IPS-18c (cell line): ENCODE measurements around the gene MACIR.
"Not testable (repeated sequence)": the region's sequence is repeated elsewhere in the genome, so short reads cannot be mapped to it uniquely, and the experiment has no call there.

Experiments
- H3K4me3 ChIP-seq: 2 replicates; pipeline ENCODE4 v1.7.0; 2013; ENCODE audit warnings: low read depth, mild to moderate bottlenecking, low read length, moderate library complexity; ENCODE audit not compliant: insufficient read depth
- H3K9me3 ChIP-seq: one replicate; pipeline ENCODE4 v1.6.1; 2013; ENCODE audit warnings: mild to moderate bottlenecking, low read length, moderate library complexity; ENCODE audit not compliant: control insufficient read depth, insufficient read depth

Gene MACIR, protein sequence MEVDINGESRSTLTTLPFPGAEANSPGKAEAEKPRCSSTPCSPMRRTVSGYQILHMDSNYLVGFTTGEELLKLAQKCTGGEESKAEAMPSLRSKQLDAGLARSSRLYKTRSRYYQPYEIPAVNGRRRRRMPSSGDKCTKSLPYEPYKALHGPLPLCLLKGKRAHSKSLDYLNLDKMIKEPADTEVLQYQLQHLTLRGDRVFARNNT

DNA sequence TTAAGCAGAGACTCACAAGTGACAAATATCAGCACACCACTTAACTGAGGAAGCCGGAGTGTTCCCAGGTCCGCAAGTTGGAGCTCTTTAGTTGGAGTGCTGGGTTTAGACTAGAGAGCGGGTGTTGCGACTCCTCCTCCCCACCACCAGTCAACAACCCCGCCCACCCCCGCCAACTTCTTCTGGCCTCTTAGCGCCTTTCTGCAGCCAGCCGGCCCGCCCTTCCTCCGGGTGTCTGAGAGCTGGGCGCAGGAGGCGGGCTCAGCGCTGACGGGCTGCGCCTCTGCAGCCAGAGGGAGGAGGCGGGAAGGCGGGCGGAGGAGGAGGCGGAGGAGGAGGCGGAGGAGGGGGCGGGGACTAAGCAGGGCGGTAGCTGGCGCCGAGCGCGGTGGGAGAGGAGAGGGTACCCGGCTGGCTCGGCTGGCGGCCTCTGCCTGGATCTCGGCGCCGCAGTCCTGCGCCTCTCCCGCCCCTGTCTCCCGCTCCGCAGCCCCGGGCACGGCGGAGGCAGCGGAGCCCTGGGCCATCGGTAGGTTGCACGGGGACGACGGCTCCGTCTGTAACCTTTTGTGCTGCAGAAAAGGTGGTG, at the start of gene MACIR:
TSS of gene MACIR (plus strand) at position 396 of the 589 bp plus-strand sequence. CDS start 17,157 bp downstream, outside the sequence.
- no peaks in the 10 kb centered on the region for H3K9me3 ChIP-seq

DNA sequence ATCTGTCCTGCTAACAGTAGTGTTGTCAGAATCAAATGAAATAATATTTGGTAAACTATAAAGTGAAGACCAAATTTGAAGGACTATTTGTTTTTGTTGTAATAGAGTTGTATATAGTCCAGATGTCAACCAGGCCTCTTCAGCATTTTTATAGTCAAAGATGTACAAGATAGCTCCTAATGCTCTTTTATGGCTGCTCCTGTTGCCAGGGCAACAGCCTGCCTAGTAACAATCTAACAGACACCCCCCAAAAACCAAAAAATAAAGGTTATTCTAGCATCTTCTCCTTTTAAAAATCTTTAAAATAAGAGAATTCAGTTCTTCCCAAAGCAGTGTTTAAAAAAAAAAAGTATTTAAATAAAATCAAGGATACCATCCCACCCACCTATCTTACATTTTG, 49.5 kb upstream of the MACIR start:
- Histone ChIP-seq H3K9me3 (no peaks in the 10 kb centered on the region), H3K4me3 (no peak overlapping the region)

More for the DNA sequence above, at the start of gene MACIR:
- peak within 1 kb of the TSS; percentile 83 for H3K4me3 ChIP-seq

DNA sequence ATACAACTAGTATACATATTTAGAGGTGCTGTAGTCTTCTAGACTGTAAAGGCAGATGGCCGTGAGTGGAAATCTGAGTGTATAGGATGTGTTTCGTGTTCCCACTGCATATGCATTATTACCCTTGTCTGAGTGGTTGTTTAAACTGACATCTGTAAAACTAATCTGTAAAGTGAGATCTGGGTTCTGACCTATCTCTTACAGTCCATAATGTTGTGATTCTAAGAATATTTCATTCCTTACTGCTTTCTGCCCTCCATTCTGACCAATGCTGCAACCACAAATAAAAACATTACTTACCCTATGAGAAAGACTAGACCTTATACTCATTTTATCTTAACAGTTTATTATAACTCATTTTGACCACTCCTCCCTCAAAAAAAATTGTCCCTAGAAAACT, 47.6 kb upstream of the MACIR start:
- Histone ChIP-seq H3K4me3 (no peak overlapping the region), H3K9me3 (no peaks in the 10 kb centered on the region)

DNA sequence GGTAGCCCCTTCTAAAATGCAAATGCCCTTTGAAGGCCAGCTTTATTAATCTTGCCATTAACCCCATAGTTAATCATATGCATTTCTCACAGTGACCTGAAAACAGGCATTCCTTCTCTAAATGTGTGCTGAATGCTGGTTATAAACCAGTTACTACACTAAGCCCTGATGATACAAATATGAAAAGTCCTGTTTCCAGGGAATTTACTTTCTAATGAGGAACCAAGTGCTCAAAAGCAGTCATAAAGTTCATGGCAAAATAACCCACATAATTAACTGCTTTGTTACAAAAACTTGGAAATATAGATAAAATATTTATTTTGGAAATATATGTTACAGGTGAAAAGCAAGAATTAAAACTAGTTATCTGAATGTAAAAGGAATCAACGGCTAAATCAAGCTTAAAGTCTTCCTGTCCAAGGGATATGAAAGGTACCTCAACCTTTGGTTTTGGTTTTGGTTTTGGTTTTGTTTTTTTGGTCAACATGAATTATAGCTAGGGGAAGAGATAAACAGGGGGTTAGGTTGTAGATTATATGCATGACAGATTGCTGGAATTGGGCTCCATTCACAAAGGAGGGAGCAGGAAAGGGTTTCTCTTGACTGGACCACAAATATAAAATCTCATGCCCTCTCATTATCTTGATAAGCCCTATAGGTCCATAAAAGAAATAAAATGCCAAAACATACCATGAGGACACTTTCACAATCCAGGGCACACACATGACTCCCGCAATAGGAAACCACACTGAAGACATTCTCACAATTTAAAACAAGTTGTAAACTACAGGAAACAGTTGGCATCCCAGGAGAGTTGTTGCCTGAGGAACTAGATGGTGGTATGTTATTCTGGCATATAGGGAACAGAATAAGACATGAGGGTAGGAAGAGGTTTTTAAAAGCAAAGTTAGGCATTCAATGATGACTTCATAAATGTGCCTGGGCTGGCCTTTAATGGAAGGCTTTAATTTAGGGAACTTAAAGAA, 46.7 kb upstream of the MACIR start:
- Histone ChIP-seq H3K4me3 (no peak overlapping the region), H3K9me3 (no peaks in the 10 kb centered on the region)

DNA sequence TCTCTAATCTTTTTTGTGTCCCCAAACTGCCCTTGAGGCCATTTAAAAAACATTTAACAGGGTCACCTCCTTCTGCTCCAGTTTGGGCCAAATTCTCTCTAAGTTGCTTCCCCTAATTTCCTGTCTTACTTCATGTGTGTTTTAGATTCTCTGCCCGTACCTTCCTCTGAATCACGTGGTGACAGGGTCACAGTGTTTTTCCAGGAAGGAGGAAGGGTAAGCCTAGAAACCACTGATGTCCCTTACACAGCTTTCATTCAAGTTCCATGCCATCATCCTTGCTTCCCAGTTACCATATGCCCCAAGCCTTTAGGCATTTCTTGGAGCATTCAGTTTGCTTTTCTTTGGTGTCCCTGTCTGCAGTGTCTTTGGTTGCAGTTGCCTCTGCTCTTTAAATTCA, 42.4 kb upstream of the MACIR start:
- no peak overlapping the region for H3K4me3 ChIP-seq
- no peaks in the 10 kb centered on the region for H3K9me3 ChIP-seq

DNA sequence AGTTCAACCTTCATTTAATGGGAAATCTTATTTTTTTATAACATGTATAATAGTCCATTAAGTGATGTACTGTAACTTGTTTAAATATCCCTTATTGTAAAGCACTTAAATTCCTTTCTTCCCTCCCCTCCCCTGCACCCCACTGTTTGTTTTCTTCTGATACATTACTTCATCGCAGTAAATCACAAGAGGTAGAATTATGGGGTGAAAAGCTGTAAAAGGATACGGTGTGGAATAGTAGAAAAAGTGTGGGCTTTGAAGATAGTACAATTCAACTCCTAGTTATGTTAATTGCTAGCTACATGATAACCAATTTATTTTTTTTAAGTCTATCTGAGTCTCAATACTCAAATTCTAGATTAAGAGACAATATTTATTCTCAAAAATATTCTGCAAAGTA, 41.9 kb upstream of the MACIR start:
- Histone ChIP-seq H3K9me3 (no peaks in the 10 kb centered on the region), H3K4me3 (no peak overlapping the region)

DNA sequence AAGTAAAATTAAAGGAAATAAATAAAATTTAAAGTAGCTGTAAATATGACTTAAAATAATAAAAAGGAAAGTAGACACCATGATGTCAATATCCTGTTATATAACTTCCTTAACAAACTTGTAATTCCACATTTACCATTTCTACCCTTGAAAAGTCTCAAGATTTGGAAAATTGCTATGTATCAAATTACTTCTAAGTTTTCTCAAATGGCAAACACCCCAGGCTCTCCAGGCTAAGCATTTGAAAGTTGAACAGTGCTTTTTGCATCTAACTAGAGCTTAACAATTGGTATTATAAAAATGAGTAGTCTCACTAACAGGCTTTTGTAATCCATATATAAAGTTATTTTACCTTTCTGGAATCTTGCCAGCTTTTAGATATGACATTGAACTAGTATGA, 41.5 kb upstream of the MACIR start:
- Histone ChIP-seq H3K9me3 (no peaks in the 10 kb centered on the region), H3K4me3 (no peak overlapping the region)

DNA sequence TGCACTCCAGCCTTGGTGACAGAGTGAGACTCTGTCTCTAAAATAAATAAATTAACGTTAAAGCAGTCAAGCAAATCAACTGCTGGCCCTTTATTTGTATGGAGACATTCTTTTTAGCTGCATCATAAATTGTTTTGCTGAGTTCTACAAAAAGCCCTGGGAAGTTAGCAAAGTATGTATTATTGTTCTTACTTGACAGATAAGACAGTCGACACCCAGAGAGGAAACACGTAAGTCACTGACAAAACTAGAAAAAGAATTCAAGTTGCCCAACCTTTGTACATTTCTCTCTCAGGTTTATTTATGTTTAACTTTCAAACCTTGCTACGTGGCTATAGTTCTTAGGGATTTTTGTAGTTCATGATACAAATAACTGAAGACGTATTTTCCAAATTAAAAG, 40.4 kb upstream of the MACIR start:
- Histone ChIP-seq H3K4me3 (no peak overlapping the region), H3K9me3 (no peaks in the 10 kb centered on the region)

DNA sequence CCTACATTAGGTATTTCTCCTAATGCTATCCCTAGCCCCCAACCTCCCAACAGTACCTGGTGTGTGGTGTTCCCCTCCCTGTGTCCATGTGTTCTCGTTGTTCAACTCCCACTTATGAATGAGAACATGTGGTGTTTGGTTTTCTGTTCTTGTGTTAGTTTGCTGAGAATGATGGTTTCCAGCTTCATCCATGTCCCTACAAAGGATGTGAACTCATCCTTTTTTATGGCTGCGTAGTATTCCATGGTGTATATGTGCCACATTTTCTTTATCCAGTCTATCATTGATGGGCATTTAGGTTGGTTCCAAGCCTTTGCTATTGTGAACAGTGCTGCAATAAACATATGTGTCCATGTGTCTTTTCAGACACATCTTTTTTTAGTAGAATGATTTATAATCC, 39.5 kb upstream of the MACIR start:
- H3K9me3 ChIP-seq, H3K4me3 ChIP-seq: not testable (repeated sequence)

DNA sequence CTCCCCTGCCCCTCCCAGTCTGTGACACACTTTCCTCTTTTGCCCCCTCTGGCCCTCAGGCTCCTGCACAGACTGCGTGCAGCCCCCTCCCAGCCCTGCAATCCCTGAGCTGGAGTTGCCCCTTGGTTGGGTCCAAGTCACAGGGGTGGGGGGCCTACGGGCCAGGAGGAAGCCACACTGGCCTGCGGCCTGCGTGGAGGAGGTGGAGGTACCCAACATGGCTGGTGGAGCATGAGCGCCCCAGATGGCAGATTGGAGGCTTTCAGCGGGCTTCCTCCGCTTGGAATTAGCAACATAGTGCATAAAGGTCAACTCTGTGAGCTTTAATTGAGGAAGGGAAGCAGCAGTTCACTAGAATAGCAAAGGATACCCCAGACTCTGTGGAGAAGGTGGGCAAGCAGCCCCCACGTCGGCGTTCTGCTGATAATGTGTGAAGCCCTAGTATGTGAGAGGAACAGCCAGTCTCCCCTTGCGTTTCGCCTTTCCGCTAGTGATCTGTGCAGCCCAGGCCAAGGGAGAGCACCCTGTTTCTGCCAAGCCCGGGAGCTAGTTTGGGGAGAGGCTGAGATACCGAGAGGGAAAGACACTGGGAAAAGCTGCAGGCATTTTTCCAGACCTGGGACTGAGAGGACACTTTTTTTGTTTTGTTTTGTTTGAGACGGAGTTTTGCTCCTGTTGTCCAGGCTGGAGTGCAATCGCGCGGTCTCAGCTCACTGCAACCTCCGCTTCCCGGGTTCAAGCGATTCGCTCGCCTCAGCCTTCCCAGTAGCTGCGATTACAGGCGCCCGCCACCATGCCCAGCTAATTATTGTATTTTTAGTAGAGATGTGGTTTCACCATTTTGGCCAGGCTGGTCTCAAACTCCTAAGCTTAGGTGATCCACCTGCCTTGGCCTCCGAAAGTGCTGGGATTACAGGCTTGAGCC, 35.3 kb upstream of the MACIR start:
- no peak overlapping the region for H3K4me3 ChIP-seq
- H3K9me3 ChIP-seq: peaks cover 2% of the 10 kb centered on the region

DNA sequence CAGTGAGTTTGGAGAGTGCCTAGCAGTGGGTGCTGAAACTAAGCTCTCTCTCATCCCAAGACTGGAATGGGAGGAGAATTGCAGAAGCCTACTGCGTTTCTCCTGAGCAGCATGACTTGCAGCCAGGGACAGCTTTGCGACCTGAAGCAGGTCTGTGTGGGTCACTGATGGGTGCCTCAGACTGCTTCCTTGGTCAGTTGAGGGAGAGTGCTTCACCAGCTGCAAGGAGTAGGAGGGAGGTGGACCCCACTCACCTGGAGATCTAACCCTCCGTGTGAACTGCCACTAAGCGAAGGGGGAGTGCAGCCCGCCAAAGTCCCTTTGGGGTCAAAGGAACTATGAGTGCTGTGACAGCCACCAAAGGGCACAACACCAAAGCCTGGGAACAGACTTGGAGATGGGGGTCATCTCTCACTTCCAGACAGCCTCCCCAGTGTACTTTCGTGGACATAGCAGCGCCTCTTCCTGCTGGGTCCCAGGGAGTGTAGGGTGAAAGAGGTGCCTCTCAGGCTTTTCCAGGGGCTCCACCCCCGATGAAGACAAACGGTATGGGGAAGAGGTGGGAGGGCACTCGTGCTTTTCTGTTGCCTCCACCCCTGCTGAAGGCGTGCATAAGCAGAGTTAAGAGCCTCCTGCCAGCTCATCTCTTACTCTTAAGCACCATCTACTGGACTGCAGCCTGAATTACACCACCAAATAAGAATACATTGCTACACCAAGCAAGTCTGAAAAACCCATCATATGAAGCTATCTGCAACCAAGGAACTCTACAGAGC, 34.3 kb upstream of the MACIR start:
- Histone ChIP-seq H3K4me3 (peak overlapping the region; percentile 6; the same call in 1 of the 2 replicates), H3K9me3 (peaks cover 2% of the 10 kb centered on the region)

DNA sequence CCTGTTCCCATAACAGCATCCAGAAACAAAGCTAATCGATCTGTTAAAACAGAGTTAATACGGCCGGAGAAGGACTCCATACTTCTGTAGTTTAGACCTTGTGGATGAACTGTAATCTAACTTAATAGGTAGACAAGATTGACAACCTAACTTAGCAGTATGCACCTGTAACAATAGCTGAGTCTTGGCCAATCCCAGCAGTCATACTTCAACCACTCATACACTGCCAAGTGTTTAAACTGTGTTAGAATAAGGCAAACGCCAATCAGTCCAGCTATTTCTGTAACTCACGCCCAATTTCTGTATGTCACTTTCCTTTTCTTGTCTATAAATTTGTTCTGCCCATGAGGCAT, 33.7 kb upstream of the MACIR start:
- Histone ChIP-seq H3K4me3 (no peak overlapping the region), H3K9me3 (peaks cover 2% of the 10 kb centered on the region)

DNA sequence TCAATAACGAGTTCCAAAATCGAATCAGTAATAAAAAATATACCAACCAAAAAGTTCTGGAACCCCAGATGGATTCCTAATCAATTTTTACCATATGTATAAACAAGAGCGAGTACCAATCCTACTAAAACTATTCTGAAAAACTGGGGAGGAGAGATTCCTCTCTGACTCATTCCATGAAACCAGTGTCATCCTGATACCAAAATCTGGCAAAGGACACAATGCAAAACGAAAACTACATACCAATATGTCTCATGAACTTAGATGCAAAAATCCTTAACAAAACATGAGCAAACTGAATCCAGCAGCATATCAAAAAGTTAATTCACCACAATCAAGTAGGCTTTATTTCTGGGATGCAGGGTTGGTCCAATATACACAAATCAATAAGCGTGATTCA, 30.5 kb upstream of the MACIR start:
- no peak overlapping the region for H3K4me3 ChIP-seq

DNA sequence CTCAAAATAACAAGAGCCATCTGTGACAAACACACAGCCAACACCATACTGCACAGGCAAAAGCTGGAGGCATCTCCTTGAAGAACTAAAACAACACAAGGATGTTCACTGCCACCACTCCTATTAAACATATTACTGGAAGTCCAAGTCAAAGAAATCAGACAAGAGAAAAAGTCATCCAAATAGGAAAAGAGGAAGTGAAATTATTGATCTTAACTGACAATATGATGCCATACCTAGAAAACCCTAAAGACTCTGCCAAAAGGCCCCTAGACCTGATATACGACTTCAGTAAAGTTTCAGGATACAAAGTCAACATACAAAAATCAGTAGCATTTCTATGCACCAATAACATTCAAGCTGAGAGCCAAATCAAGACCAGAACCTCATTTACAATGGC, 30.0 kb upstream of the MACIR start:
- peaks cover 2% of the 10 kb centered on the region for H3K9me3 ChIP-seq
- no peak overlapping the region for H3K4me3 ChIP-seq

More for the DNA sequence above, 30.5 kb upstream of the MACIR start:
- peaks cover 2% of the 10 kb centered on the region for H3K9me3 ChIP-seq

DNA sequence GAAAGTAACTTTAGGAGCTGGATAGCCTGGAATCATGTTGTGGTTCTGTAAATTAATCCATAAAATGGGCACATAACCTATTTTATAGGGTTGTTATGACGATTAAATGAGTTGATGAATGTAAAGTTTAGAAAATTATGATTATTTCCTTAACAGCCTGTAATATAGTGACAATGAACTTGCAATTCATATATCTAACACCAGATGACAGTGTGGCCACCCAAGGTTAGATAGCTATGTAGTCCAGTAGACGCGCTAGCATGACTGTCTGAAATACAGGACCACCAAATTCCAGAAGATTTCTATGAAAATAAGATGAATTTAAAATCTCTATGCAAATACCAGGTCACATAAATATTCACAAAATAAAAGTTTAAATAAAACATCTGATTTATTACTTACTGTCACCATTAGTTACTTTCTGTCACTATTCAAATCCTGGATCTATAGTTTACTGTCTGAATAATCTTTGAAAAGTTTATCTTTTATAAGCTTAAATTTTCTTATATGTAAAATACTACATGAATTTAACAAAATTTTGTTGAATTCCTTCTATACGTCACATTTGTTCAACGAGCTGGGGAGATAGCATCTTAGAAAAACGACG, 26.1 kb upstream of the MACIR start:
- H3K4me3 ChIP-seq: no peak overlapping the region
- no peaks in the 10 kb centered on the region for H3K9me3 ChIP-seq
